HFF-Myc (cell line): ENCODE measurements around the gene NUBP2.

Experiments
- DNase-seq: peaks from one replicate; pipeline ENCODE4 v3.0.0-alpha.2; 2011; ENCODE audit warnings: low read depth; ENCODE audit errors: extremely low read depth
- H3K4me3 ChIP-seq: replicated peaks from 2 replicates; pipeline ENCODE4 v1.5.1; 2011; ENCODE audit warnings: low read depth, mild to moderate bottlenecking, control low read depth, low read length
- TF ChIP-seq, protein P1 (sequence below): IDR thresholded peaks from 2 replicates; pipeline ENCODE4 v1.5.1; 2012; ENCODE audit warnings: mild to moderate bottlenecking, low read depth, low read length, control low read depth; ENCODE audit errors: missing control alignments

The NUBP2 gene

DNA sequence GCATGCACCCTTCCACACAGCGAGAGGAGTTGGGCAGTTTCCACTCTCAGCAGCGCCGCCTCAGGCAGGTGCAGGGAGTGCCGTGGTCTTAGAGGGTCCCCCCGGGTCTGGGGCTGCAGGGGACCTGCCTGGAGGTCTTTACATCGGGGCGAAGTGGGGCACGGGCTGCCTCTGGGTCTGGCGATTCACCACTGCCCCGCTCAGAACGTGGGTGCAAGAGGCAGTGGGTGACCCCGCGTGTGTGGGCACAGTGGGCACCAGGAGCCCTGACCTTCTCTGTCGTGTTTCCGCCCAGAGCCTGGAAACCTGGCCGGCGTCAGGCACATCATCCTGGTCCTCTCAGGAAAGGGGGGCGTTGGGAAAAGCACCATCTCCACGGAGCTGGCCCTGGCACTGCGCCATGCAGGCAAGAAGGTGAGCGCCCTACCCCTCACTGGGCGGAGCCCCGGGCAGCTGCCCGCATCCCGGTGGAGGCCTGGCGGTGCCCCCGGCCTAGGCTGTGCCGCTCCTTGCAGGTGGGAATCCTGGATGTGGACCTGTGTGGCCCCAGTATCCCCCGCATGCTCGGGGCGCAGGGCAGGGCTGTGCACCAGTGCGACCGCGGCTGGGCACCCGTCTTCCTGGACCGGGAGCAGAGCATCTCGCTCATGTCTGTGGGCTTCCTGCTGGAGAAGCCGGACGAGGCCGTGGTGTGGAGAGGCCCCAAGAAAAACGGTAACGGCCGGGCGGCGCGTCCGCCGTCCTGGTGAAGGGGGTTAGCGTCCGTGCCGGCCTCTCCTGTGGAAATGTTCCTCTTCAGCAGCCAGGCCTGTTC is 3.7 kb downstream of the NUBP2 start:
- no peak for DNase-seq
- TF ChIP-seq, protein P1, sequence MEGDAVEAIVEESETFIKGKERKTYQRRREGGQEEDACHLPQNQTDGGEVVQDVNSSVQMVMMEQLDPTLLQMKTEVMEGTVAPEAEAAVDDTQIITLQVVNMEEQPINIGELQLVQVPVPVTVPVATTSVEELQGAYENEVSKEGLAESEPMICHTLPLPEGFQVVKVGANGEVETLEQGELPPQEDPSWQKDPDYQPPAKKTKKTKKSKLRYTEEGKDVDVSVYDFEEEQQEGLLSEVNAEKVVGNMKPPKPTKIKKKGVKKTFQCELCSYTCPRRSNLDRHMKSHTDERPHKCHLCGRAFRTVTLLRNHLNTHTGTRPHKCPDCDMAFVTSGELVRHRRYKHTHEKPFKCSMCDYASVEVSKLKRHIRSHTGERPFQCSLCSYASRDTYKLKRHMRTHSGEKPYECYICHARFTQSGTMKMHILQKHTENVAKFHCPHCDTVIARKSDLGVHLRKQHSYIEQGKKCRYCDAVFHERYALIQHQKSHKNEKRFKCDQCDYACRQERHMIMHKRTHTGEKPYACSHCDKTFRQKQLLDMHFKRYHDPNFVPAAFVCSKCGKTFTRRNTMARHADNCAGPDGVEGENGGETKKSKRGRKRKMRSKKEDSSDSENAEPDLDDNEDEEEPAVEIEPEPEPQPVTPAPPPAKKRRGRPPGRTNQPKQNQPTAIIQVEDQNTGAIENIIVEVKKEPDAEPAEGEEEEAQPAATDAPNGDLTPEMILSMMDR = no peak
- no peak overlapping the region for H3K4me3 ChIP-seq

DNA sequence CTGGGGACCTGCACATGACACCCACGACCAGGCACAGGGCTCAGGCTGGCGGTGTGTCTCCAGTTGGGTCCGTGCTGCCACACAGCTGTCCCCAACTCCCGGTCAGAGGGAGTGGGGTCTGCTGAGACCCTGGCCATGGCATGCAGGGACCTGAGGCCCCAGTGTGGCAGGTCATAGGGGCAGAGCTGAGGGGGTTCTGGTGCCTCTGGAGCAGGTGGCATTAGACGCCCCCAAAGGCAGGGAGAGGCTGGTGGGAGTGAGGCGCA is 4.2 kb downstream of the NUBP2 start:
- TF ChIP-seq, protein P1 = no peak
- no peak for DNase-seq
- H3K4me3 ChIP-seq = no peak overlapping the region

DNA sequence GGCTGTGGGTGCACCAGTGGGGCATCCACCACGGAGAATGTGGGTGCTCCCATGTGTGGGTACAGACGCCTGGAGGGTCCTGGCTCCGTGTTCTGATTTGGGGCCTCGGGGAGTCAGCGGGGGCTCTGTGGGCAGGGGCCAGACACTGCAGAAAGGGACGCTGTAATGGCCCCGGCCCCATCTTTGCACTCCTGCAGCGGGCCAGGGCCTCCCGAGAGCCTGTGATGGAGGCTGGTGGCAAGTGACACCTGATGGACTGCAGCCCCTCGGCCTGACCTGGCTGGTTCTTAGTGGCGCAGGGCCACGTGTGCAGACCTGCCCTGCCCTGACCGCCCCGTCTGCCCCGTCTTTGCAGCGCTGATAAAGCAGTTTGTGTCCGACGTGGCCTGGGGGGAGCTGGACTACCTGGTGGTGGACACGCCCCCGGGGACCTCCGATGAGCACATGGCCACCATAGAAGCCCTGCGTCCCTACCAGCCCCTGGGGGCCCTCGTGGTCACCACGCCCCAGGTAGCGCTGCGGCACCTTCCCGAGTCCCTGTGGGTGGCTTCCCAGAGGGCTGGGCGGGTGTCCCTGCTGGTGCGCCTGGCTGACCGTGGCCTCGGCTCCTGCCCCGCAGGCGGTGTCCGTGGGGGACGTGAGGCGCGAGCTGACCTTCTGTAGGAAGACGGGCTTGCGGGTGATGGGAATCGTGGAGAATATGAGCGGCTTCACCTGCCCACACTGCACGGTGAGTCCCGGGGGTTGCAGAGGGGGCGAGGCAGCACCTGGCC is 4.7 kb downstream of the NUBP2 start:
- TF ChIP-seq, protein P1 = no peak
- no peak for DNase-seq
- no peak overlapping the region for H3K4me3 ChIP-seq

DNA sequence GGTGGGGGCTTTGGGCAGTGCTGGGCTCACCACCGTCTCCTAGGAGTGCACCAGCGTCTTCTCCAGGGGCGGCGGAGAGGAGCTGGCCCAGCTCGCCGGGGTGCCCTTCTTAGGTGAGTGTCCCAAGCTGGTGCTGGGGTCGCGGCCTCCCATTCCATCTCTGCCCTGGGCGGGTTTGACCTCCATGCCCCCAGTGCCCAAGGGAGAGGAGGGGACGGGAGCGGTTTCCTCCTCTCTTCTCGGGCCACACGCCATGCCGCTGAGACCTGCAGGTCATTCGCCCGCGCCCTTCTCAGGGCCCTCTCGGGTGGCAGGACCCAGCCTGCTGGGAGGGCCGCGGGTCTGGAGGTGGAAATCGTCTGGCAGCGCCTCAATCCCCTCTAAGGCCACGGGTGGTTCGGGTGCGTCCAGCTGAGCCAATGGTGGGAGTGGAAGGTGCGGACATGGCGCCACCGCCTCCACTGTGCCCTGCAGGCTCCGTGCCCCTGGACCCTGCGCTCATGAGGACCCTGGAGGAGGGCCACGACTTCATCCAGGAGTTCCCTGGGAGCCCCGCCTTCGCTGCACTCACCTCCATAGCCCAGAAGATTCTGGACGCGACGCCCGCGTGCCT is 5.4 kb downstream of the NUBP2 start:
- TF ChIP-seq, protein P1 = no peak
- no peak overlapping the region for H3K4me3 ChIP-seq
- DNase-seq = no peak

DNA sequence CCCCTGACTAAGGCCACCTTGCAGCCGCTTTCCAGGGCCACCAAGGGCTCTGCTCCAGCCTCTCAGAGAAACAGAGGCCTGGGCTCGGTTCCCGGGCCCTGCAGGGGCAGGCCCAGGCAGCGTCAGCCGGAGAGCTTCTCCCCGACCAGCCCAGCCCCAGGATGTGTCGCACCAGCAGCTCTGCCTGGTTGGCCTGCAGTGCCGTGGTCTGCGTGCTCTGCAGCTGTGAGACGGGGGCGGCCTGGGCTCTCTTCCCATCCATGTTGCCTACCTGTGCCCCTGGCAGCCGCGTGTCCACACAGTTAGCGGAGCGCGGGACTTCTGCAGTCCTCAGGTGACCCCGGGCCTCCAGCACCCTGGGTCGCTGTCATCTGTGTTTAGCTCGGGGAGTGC is 5.9 kb downstream of the NUBP2 start:
- no peak for DNase-seq
- H3K4me3 ChIP-seq = no peak overlapping the region
- TF ChIP-seq, protein P1 = no peak

DNA sequence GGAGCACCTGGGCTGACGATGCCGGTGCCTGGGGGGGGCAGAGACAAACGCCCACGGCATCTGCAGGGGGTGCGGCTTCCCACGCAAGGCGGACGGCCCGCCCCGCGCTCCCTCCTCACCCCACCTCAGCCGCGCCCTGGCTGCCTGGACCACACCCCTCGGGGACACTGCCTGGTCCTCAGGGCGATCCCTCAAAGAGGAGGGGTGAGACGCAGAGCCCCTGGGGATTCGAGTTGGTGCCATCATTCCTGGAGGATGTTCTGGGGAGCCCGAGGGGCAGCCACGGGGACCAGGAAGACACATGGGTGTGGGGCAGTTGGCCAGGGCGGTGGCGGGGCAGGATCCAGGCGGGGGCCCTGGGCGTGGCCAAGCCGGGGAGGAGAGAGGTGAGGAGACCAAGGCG is 6.9 kb downstream of the NUBP2 start:
- no peak overlapping the region for H3K4me3 ChIP-seq
- DNase-seq = no peak
- TF ChIP-seq, protein P1 = no peak
